HEK293T (cell line): ENCODE data around the gene RASA2.

Source experiments
- BHLHE40 ChIP-seq: fragments of 450-650 bp; IDR thresholded peaks from 2 replicates; pipeline ENCODE4 v1.6.1; 2016; ENCODE audit warnings: mild to moderate bottlenecking, moderate library complexity, borderline replicate concordance
- FOXM1 ChIP-seq: fragments of 450-650 bp; IDR thresholded peaks from 2 replicates; pipeline ENCODE4 v1.6.1; 2017; ENCODE audit warnings: mild to moderate bottlenecking, borderline replicate concordance

DNA sequence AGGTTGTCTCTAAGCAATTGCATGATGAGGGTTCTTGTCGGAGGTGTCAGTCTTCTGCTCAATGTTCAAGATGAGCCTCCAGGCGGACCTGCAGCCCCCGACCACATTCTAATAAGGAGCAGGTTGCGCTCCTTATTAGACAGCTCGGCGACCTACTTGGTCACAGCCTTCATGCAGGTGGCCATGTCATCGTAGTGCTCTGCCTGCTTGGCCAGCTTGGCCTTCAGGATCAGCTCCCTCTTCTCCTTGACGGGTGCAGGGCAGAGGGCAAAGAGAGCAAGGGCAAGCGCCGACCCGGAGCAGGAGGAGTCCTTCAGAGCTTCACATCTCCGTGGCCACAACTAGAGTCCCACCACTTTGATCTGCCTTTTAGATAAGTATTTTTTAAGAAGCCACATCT is 113.5 kb downstream of the RASA2 start:
- TF ChIP-seq BHLHE40 (no peak), FOXM1 (no peak)
